Natural killer cell (primary cell): ENCODE results near the gene DPEP2NB. TPM values are rescaled to one million over a fixed set of nuclear protein-coding genes. Genes with fewer than 3 reads are reported as not detected.

Experiments
- ATAC-seq, 3 donors: fragments of 150-1000 bp in 2 of 3; fragments of 200-7000 bp in 1 of 3; cut with Tn5 transposase; 1 replicate in 1 of 3; 2 replicates in 2 of 3; pipeline ENCODE4 v1.10.0; 2021; ENCODE audit warnings: mild to moderate bottlenecking in 2 of 3, moderate library complexity in 2 of 3
- DNase-seq, 2 donors: peaks; one replicate each; pipeline versions ENCODE4 v3.0.0 to v3.0.0-alpha.2; 2013 to 2021; ENCODE audit warnings: mixed read lengths in 1 of 2
- H3K27ac ChIP-seq: one replicate; pipeline ENCODE4 v1.5.1; 2013; ENCODE audit warnings: mild to moderate bottlenecking, low read length
- H3K27me3 ChIP-seq: one replicate; pipeline ENCODE4 v1.6.1; 2013; ENCODE audit warnings: low read length; ENCODE audit not compliant: control insufficient read depth, insufficient read depth
- H3K36me3 ChIP-seq: one replicate; pipeline ENCODE4 v1.6.1; 2013; ENCODE audit warnings: low read length; ENCODE audit not compliant: control insufficient read depth, insufficient read depth
- H3K4me1 ChIP-seq: one replicate; pipeline ENCODE4 v1.6.1; 2013; ENCODE audit warnings: low read length; ENCODE audit not compliant: control insufficient read depth, insufficient read depth
- H3K4me3 ChIP-seq: one replicate; pipeline ENCODE4 v1.5.1; 2013; ENCODE audit warnings: low read length
- H3K9me3 ChIP-seq: one replicate; pipeline ENCODE4 v1.6.1; 2013; ENCODE audit warnings: low read length; ENCODE audit not compliant: control insufficient read depth, insufficient read depth
- H3K27ac Mint-ChIP-seq, 2 donors: one replicate each; pipeline ENCODE4 v1.8.0; 2022; ENCODE audit warnings: mild to moderate bottlenecking in 2 of 2, mixed read lengths in 2 of 2, moderate library complexity in 1 of 2
- H3K27me3 Mint-ChIP-seq, 2 donors: one replicate each; pipeline ENCODE4 v1.8.0; 2022; ENCODE audit warnings: low read depth in 2 of 2, mixed read lengths in 2 of 2
- H3K36me3 Mint-ChIP-seq: one replicate; pipeline ENCODE4 v1.8.0; 2022; ENCODE audit warnings: mixed read lengths
- H3K4me1 Mint-ChIP-seq, 2 donors: one replicate each; pipeline ENCODE4 v1.8.0; 2022; ENCODE audit warnings: mixed read lengths in 2 of 2
- H3K4me3 Mint-ChIP-seq: one replicate; pipeline ENCODE4 v1.8.0; 2022; ENCODE audit warnings: mild to moderate bottlenecking, moderate library complexity, mixed read lengths
- H3K9me3 Mint-ChIP-seq, 2 donors: one replicate each; pipeline ENCODE4 v1.8.0; 2022; ENCODE audit warnings: mixed read lengths in 2 of 2
- WGBS: methylation state at CpG from one replicate; pipeline ENCODE4 v1.1.7; 2013; ENCODE audit warnings: missing lambda C conversion rate; ENCODE audit not compliant: insufficient coverage; 5-methylcytosine and 5-hydroxymethylcytosine counted together
- intact Hi-C: fragments of 100-400 bp; cut with micrococcal nuclease; formaldehyde crosslinking; loops from one replicate; pipeline ENCODE4 v1.14.2; 2022
- total RNA-seq, 4 donors: library from RNA; stranded (reverse); fragments of 120-200 nt in 1 of 4; gene quantifications; one replicate each; pipeline versions ENCODE4 v1.2.3 to v1.2.4, GENCODE V29; 2013 to 2022
- TF ChIP-seq, protein P1 (sequence below): fragments of 200-600 bp; IDR thresholded peaks from one replicate; pipeline ENCODE4 v1.8.0; 2022; ENCODE audit warnings: antibody characterized with exemption

Gene DPEP2NB
- total RNA-seq, 3 donors from 2014 or later (not counting 1 experiment from before 2014, with no cell fraction given): not detected

DNA sequence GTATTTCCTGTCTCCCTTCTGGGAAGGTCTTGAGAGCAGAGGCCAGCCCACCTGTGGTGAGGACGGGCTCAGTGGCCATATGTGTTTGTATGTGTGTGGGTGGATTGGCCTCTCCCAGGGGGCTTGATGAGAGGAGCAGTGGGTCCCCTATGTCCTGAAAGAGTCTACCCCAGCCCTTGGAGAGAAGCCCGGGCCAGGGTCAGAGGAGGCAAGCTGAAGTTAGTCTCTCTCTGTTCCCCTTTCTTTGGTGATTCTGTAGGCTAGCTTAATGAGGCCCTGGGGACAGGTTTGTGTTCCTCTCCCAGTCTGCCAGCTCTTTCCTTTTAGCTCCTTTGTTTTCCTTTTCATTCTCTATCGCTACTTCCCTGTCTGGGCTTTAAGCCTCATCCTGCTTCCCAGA lies 45.7 kb upstream of the DPEP2NB start:
- no peaks in the 10 kb centered on the region for H3K9me3 Mint-ChIP-seq

DNA sequence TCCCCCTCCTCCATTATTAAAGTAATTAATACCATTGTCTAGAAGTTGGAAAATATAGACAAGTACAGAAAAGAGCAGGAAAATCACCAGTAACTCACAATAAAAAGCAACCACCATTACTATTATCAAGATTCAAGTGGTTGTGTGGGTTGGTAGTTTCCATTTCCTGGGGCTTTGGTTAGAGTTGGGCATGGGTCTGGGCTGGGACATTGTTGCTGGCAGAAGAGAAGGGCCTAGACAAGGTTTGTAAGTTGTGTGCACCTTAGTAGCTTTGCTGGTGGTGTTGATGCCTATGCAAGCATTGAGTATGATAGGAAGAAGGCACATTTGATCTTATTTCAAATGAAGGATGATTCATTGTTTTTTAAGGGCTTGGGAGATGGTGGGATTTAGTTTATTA lies 44.1 kb upstream of the DPEP2NB start:
- Histone ChIP-seq H3K4me1 (peaks cover 71% of the 10 kb centered on the region), H3K4me3 (no peak overlapping the region), H3K9me3 (no peaks in the 10 kb centered on the region), H3K27ac (peak overlapping the region; percentile 66), H3K36me3 (peaks cover 9% of the 10 kb centered on the region), H3K27me3 (no peaks in the 10 kb centered on the region)
- no peaks in the 10 kb centered on the region for H3K36me3 Mint-ChIP-seq
- TF ChIP-seq, protein P1, sequence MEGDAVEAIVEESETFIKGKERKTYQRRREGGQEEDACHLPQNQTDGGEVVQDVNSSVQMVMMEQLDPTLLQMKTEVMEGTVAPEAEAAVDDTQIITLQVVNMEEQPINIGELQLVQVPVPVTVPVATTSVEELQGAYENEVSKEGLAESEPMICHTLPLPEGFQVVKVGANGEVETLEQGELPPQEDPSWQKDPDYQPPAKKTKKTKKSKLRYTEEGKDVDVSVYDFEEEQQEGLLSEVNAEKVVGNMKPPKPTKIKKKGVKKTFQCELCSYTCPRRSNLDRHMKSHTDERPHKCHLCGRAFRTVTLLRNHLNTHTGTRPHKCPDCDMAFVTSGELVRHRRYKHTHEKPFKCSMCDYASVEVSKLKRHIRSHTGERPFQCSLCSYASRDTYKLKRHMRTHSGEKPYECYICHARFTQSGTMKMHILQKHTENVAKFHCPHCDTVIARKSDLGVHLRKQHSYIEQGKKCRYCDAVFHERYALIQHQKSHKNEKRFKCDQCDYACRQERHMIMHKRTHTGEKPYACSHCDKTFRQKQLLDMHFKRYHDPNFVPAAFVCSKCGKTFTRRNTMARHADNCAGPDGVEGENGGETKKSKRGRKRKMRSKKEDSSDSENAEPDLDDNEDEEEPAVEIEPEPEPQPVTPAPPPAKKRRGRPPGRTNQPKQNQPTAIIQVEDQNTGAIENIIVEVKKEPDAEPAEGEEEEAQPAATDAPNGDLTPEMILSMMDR: no peak
- H3K4me3 Mint-ChIP-seq: peak overlapping the region; percentile 62
- ATAC-seq (no peak), DNase-seq (no peak)
- no peaks in the 10 kb centered on the region for H3K9me3 Mint-ChIP-seq
- intact Hi-C loops: loop anchor here (5.0 to 10.0 kb wide), 2 partner anchors 38 to 255 kb away; partner anchors contain the start of genes DDX28, DUS2, RANBP10 and TSNAXIP1
- peaks cover 82 to 86% of the 10 kb centered on the region in 2 donors for H3K4me1 Mint-ChIP-seq
- H3K27me3 Mint-ChIP-seq: no peaks in the 10 kb centered on the region
- H3K27ac Mint-ChIP-seq: peak overlapping the region; percentile 92 to 93

More for the DNA sequence above, 45.7 kb upstream of the DPEP2NB start:
- H3K36me3 ChIP-seq: peaks cover 8% of the 10 kb centered on the region
- no peak for DNase-seq
- H3K4me1 ChIP-seq: peaks cover 76% of the 10 kb centered on the region
- H3K27me3 ChIP-seq: no peaks in the 10 kb centered on the region
- H3K4me3 ChIP-seq: no peak overlapping the region
- 69% methylated on average over 3 of the region's 3 CpGs for WGBS
- TF ChIP-seq, protein P1: no peak
- Mint-ChIP-seq H3K27ac (peak overlapping the region; percentile 92 to 93), H3K27me3 (no peaks in the 10 kb centered on the region), H3K36me3 (no peaks in the 10 kb centered on the region), H3K4me3 (peak overlapping the region; percentile 81), H3K4me1 (peaks cover 81 to 83% of the 10 kb centered on the region in 2 donors)
- intact Hi-C loops: loop anchor here (5.0 to 10.0 kb wide), 2 partner anchors 39 to 257 kb away; partner anchors contain the start of genes DDX28, DUS2, RANBP10 and TSNAXIP1
- no peak for ATAC-seq
- H3K27ac ChIP-seq: peak overlapping the region; percentile 66
- H3K9me3 ChIP-seq: no peaks in the 10 kb centered on the region

DNA sequence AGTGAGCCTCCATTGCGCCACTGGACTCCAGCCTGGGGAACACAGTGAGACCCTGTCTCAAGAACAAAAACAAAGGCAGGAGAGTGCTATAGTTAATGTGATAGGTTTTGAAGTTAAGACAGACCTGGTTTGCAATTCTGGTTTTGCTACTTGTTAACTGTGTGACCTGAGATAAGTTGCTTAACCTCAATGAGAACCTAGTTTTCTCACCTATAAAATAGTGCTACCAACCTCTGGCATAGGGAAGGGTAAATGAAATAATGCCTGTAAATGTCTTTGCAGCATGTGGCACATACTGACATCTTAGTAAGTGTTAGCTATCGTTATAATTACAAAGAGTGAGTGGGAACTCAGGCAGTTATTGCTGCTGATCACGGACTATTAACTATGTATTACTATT lies 39.7 kb upstream of the DPEP2NB start:
- intact Hi-C loops: no loop called here
- Histone ChIP-seq H3K4me1 (peaks cover 33% of the 10 kb centered on the region), H3K9me3 (no peaks in the 10 kb centered on the region), H3K27me3 (no peaks in the 10 kb centered on the region), H3K36me3 (peaks cover 37% of the 10 kb centered on the region), H3K27ac (no peak overlapping the region), H3K4me3 (no peak overlapping the region)
- WGBS: 85% methylated on average over 3 of the region's 3 CpGs
- Mint-ChIP-seq H3K36me3 (peaks cover 15% of the 10 kb centered on the region), H3K4me1 (peaks cover 53 to 63% of the 10 kb centered on the region in 2 donors), H3K27me3 (no peaks in the 10 kb centered on the region), H3K4me3 (peak overlapping the region; percentile 62), H3K27ac (peak overlapping the region; percentile 73 to 79), H3K9me3 (no peaks in the 10 kb centered on the region)
- no peak for DNase-seq
- TF ChIP-seq, protein P1: no peak
- peak in 2 of 3 donors; percentile 58 to 86 for ATAC-seq

DNA sequence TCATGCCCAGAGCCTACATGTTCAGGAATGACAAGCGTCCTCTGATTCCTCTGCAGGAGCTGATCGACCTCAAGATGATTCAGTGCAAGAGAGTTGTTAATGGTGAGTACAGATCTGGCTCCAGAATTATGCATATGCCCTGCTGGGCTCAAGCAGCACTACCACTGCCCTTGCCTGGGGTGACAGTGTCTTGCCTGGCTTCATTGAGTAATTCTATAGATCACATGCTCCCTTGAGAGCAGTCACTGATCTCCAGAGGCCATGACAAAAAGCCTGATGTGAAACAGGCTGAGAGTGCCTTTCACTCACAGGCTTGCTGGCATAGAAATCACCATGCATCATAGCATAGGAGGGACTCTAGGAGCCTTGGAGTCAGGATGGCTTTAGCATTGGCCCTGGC lies 33.7 kb upstream of the DPEP2NB start:
- Histone ChIP-seq H3K9me3 (no peaks in the 10 kb centered on the region), H3K27me3 (no peaks in the 10 kb centered on the region), H3K36me3 (peaks cover 44% of the 10 kb centered on the region), H3K4me3 (no peak overlapping the region), H3K4me1 (peaks cover 2% of the 10 kb centered on the region), H3K27ac (no peak overlapping the region)
- TF ChIP-seq, protein P1: no peak
- no peak overlapping the region for H3K4me3 Mint-ChIP-seq
- H3K36me3 Mint-ChIP-seq: peaks cover 15% of the 10 kb centered on the region
- H3K4me1 Mint-ChIP-seq: peaks cover 8 to 12% of the 10 kb centered on the region in 2 donors
- no peaks in the 10 kb centered on the region for H3K9me3 Mint-ChIP-seq
- 92% methylated on average over 2 of the region's 2 CpGs for WGBS
- ATAC-seq (no peak), DNase-seq (no peak)
- intact Hi-C loops: no loop called here
- H3K27me3 Mint-ChIP-seq: no peaks in the 10 kb centered on the region
- H3K27ac Mint-ChIP-seq: no peak overlapping the region
